ENCODE results near the gene PSEN2.

The PSEN2 gene

DNA sequence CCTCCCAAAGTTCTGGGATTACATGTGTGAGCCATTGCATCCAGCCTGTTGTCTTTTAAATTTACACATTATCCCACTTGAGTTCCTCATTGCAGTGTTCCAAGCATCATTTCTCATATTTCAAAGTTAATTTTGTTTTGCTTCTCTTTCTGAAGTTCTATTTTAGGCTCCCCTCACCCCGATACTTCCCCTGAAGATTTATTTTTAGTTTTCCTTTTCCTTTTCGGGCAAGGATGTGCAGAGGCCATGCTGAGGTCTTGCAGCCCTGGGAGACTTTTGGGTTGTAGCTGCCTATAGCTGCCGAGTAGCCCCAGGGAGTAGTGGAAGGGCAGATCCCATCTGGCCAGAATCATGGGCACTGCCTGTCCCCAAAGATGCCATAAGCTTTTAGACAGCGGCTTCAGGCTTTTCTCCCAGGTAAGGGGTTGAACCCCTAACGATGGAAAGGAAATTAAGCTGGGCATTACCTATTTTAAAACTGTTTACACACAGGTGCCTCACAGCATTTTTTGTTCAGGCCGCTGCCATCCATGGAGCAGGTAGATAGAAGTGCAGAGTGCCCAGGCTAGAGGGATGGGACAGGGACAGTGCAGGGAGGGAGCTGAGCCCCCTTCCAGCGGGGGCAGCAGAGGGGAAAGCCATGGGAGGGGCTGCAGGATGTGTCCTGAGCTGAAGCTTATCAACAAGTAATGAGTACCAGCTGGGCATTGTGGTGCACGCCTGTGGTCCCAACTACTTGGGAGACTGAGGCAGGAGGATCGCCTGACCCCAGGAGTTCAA, 15.9 kb downstream of the PSEN2 start:
- no peak for DNase-seq (ENCODE audit: low spot score)

GRCh38 chr1:226887006-226887405, 16.6 kb downstream of the PSEN2 start:
- no peak for DNase-seq (ENCODE audit: low spot score)

- DNase-seq (ENCODE audit: low spot score): no peak
Measured at GRCh38 chr1:226888021-226888420, 17.6 kb downstream of the PSEN2 start.

DNA sequence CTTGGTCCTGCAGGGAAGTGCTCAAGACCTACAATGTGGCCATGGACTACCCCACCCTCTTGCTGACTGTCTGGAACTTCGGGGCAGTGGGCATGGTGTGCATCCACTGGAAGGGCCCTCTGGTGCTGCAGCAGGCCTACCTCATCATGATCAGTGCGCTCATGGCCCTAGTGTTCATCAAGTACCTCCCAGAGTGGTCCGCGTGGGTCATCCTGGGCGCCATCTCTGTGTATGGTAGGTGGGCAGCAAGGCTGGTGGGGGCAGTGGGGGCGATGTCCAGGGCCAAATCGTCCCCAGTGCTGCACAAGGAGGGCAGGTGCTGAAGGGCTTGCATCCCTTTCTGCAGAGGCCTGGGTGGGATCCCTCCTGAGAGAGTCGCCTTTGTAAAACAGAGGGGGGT, 18.4 kb downstream of the PSEN2 start:
- no peak for DNase-seq (ENCODE audit: low spot score)

- no peak for DNase-seq (ENCODE audit: low spot score)
Measured at GRCh38 chr1:226889616-226890330, 19.4 kb downstream of the PSEN2 start.

GRCh38 chr1:226890331-226891108, 20.1 kb downstream of the PSEN2 start:
- DNase-seq (ENCODE audit: low spot score): no peak

- no peak for DNase-seq (ENCODE audit: low spot score)
Measured at GRCh38 chr1:226891346-226891745, 20.9 kb downstream of the PSEN2 start.

- DNase-seq (ENCODE audit: low spot score): no peak
Measured at GRCh38 chr1:226891846-226892523, 21.6 kb downstream of the PSEN2 start.

DNA sequence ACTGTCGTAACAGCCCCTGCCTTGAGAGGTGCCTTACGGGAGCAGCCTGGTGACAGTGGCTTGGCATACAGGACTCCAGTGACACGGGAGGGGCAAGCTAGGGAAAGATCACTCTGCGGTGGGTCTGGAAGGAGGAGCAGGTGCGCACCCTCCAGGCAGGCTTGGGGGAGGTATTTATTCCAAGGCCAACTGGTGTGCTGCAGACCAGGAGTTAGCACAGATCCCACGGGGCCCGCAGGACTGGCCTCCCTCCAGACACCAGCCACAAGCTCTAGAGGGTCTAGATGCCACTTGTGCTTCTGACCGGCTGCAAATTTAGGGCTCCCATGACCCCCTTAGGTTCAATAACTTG, 22.1 kb downstream of the PSEN2 start:
- no peak for DNase-seq (ENCODE audit: low spot score)

- no peak for DNase-seq (ENCODE audit: low spot score)
Measured at GRCh38 chr1:226893936-226894335, 23.5 kb downstream of the PSEN2 start.

DNA sequence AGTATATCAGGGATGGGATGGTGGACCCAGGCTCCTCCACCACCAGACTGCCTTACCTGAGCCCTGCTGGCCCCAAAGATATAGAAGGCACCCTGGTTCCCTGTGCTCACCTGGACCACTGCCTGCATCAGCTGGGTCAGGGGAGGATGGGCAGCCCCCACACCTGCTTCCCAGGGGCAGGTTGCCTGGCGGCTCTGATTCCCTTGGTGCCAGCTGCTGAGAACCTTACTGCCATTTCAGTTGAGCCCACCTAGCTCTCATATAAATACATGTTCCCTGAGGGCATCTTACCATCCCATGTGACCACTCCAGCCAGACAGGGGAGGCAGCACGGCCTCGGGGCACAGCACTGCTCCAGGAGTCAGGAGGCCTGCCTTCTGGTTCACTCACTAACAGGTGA, 24.4 kb downstream of the PSEN2 start:
- no peak for DNase-seq (ENCODE audit: low spot score)

GRCh38 chr1:226895644-226896043, 25.2 kb downstream of the PSEN2 start:
- no peak for DNase-seq (ENCODE audit: low spot score)

DNA sequence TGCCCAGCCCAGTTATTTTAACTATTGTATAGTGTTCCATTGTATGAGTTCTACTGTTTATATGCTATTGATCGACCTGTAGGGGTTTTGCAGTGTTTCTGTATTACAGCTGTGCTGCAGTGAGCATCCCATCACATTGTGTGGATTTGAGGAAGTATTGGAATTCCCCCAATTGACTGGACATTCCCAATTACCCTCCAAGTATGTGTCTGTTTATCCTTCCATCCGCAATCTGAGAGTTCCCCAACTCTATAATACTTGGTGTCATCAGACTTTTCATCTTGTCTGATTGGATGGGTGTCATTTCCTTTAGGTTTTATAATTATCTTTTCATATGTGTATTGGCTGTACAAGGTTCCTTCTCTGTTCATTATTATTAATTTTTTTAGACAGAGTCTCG, 27.8 kb downstream of the PSEN2 start:
- no peak for DNase-seq (ENCODE audit: low spot score)

GRCh38 chr1:226901421-226901820, 31.0 kb downstream of the PSEN2 start:
- DNase-seq (ENCODE audit: low spot score): no peak

DNA sequence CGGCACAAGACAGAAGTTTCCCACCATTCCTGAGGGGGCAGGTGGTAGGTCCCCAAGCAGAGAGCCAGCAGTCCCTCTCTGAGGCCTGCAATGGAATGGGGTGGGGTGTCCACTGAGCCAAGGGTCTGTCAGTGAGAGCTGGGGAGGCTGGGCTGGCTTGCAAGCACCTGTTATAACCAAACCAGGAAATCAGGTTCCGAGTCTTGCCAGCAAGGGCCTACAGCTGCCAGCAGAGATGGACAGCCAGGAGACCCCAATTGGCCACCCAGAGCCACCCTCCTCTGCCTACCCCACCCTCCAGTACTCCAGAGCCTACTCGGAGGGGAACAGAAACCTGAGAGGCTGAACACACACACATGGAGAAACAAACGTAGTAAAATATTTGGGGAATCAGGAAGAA, 32.2 kb downstream of the PSEN2 start:
- no peak for DNase-seq (ENCODE audit: low spot score)

- no peak for DNase-seq (ENCODE audit: low spot score)
Measured at GRCh38 chr1:226903819-226904716, 33.7 kb downstream of the PSEN2 start.

GRCh38 chr1:226904772-226905171, 34.4 kb downstream of the PSEN2 start:
- no peak for DNase-seq (ENCODE audit: low spot score)

- DNase-seq (ENCODE audit: low spot score): no peak
Measured at GRCh38 chr1:226908419-226908818, 38.0 kb downstream of the PSEN2 start.

DNA sequence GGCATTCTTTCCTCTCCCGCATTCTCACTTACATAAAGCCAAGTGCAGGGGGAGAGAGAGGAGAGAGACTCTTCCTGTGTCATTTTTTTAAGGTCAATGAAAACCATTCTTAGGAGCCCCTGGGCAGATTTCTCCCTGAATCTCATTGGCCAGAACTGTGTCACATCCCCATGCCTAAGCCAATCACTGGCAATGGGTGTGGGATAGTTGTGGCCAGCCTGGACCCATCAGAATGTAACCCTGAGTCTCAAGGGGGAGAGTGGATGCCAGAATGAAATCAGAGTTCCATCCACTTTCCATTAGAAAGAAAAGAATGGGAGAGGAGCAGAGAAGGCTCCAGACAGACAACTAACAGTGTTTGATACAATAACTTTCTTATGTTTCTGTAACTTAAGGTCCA, 38.5 kb downstream of the PSEN2 start:
- no peak for DNase-seq (ENCODE audit: low spot score)

DNA sequence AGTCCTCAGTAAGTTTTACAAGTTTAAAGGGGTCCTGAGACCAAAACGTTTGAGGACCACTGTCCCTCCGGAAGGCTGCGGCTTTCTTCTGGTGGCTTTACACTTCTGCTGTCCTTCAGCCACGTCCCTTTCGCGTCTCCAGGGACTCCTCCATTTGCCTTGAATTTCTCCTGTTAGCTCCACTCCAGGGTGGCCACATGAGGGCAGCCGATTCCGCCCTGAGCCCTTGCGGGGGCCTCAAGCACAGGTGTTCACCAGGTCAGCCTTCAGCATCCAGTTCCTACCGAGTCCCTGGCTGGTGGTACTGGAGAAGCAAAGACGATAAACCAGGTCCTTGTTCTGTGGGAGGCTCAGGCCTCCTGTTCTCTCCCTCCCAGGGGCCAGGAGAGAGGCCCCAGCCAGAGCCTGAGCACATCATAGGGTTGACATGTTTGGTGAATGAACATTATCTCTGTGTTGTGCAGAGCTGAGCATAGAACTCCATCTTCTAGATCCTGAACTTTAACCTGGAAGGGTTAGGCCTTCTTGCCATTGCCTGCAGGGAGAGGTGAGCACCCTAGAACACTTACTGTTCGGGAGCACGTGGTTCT, 42.3 kb downstream of the PSEN2 start:
- peak; percentile 23 for DNase-seq (ENCODE audit: low spot score)

DNA sequence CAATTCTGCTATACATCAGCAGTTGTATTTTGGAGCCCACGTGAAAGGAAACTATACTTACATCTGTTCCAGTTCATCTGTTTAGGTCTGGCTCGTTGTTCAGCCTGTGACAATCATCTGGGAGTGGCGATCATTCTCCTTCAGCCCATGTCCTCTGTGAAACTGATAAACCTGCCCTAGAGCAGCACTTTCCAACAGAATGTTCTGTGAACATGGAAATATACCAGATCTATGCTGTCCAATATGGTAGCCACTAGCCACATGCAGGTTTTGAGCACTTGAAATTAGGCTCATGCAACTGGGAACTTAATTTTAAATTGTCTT, 45.2 kb downstream of the PSEN2 start:
- no peak for DNase-seq (ENCODE audit: low spot score)
